ENCODE results near the gene MMP2. TPM values are rescaled to one million over a fixed set of nuclear protein-coding genes. Genes with fewer than 3 reads are reported as not detected.
A peak's percentile ranks its signal among the peaks of the same experiment; 100 is the strongest.

MMP2 gene
- total and polyA plus RNA-seq, 2 of the 13 experiments (the other 11 are each of a cell fraction or from before 2014, with no cell fraction given), result 0.31 to 1.3 TPM

GRCh38 chr16:55508941-55509931 is 30.2 kb downstream of the MMP2 start, which contains the start of gene LPCAT2 (continued):
- TF ChIP-seq SRSF4 (IDR thresholded peaks at IDR 0.05; ENCODE audit: low read depth, low read length, poor library complexity, severe bottlenecking) (no peak), GLMP (CRISPR knock-in tag; IDR thresholded peaks at IDR 0.05; ENCODE audit: borderline replicate concordance) (no peak), ERF (CRISPR knock-in tag; IDR thresholded peaks at IDR 0.05) (no peak), ZNF781 (CRISPR knock-in tag; IDR thresholded peaks at IDR 0.05; ENCODE audit: borderline replicate concordance, not compliant biosample characterization) (no peak), ZFP90 (CRISPR knock-in tag; IDR thresholded peaks at IDR 0.05; ENCODE audit: borderline replicate concordance) (peak; percentile 83; the same call in 1 of the 2 replicates), RBFOX2 (IDR thresholded peaks at IDR 0.05; ENCODE audit: low read depth, low read length) (peak; percentile 79), ZNF446 (CRISPR knock-in tag; IDR thresholded peaks at IDR 0.05) (no peak), ZKSCAN8 (CRISPR knock-in tag; IDR thresholded peaks at IDR 0.05; ENCODE audit: borderline replicate concordance) (no peak), ZNF318 (CRISPR knock-in tag; IDR thresholded peaks at IDR 0.05) (no peak), ZNF883 (CRISPR knock-in tag; IDR thresholded peaks at IDR 0.05; ENCODE audit: not compliant biosample characterization) (peak; percentile 47)
- TF ChIP-seq, protein P1, sequence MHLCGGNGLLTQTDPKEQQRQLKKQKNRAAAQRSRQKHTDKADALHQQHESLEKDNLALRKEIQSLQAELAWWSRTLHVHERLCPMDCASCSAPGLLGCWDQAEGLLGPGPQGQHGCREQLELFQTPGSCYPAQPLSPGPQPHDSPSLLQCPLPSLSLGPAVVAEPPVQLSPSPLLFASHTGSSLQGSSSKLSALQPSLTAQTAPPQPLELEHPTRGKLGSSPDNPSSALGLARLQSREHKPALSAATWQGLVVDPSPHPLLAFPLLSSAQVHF (CRISPR knock-in tag; IDR thresholded peaks at IDR 0.05), result 0 out of 2 replicates have a peak, but pooled peaks have one; percentile 8
- TF ChIP-seq, protein P2, sequence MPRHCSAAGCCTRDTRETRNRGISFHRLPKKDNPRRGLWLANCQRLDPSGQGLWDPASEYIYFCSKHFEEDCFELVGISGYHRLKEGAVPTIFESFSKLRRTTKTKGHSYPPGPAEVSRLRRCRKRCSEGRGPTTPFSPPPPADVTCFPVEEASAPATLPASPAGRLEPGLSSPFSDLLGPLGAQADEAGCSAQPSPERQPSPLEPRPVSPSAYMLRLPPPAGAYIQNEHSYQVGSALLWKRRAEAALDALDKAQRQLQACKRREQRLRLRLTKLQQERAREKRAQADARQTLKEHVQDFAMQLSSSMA (CRISPR knock-in tag; IDR thresholded peaks at IDR 0.05), result no peak

Measured in HepG2 (cell line).